Measurements from ENCODE around the gene AMDHD2.

The AMDHD2 gene

DNA sequence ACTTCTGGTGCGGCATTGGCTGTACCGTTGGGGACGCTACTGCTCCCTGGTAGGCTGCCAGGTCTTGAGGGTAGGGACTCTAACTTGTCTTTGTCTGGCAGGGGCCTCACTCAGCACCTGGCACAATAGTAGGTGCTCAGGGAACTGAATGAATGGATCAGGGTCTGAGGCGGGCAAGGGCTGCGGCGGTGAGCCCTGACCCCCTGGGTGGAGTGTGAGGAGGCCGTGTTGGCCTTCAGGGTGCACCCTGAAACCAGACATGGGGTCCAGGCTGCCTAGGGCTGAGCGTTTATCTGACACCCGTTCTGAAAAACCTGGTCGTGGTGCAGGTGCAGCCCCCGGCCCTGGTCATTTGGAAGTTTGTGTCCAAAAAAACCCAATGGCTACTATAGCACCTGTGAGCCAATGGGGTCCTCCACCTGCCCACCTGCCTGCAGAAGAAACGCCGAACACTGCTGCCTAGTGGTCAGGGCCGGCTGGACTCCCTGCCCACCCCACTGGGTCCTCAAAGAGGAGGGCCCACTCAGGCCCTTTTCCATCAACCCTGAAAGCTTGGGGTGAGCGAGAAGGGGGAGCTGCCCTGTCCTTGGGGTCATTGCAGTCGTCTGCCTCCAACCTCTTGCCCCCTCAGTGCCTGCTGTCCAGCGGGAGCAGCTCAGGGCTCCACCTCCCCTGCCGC is 11.3 kb upstream of the AMDHD2 start:
- TF ChIP-seq CTCF (IDR thresholded peaks at IDR 0.05; ENCODE audit: low read length) (no peak), EZH2 (optimal IDR thresholded peaks at IDR 0.05; ENCODE audit: low read depth, low read length) (no peak), EZH2phosphoT487 (IDR thresholded peaks at IDR 0.05; ENCODE audit: low read length) (no peak)
- H3K4me2 ChIP-seq (ENCODE audit: low read depth, low read length), result no peak overlapping the region
- no peaks in the 10 kb centered on the region for H4K20me1 ChIP-seq (ENCODE audit: insufficient read depth, low read length)
- peaks cover 1% of the 10 kb centered on the region for H3K79me2 ChIP-seq (ENCODE audit: low read length)
- H3F3A ChIP-seq (ENCODE audit: insufficient read depth, low read length), result peaks cover 15% of the 10 kb centered on the region; the same call in 1 of the 2 replicates
- no peak overlapping the region for H2AFZ ChIP-seq (ENCODE audit: low read length)
- H3K4me1 ChIP-seq (ENCODE audit: low read length), result peaks cover 28% of the 10 kb centered on the region
- DNase-seq, result no peak
- no peaks in the 10 kb centered on the region for H3K36me3 ChIP-seq (replicated peaks; ENCODE audit: insufficient read depth, low read length)
- no peak overlapping the region for H3K4me3 ChIP-seq (ENCODE audit: low read length)
- no peaks in the 10 kb centered on the region for H3K27me3 ChIP-seq (replicated peaks; ENCODE audit: insufficient read depth, low read length)
- H3K27ac ChIP-seq (ENCODE audit: low read length), result no peak overlapping the region
- H3K9ac ChIP-seq (ENCODE audit: low read length), result no peak overlapping the region
- H3K9me3 ChIP-seq (replicated peaks; ENCODE audit: insufficient read depth, low read length), result no peaks in the 10 kb centered on the region
- H3K9me2 ChIP-seq (replicated peaks; ENCODE audit: insufficient read depth, low read length), result no peaks in the 10 kb centered on the region

DNA sequence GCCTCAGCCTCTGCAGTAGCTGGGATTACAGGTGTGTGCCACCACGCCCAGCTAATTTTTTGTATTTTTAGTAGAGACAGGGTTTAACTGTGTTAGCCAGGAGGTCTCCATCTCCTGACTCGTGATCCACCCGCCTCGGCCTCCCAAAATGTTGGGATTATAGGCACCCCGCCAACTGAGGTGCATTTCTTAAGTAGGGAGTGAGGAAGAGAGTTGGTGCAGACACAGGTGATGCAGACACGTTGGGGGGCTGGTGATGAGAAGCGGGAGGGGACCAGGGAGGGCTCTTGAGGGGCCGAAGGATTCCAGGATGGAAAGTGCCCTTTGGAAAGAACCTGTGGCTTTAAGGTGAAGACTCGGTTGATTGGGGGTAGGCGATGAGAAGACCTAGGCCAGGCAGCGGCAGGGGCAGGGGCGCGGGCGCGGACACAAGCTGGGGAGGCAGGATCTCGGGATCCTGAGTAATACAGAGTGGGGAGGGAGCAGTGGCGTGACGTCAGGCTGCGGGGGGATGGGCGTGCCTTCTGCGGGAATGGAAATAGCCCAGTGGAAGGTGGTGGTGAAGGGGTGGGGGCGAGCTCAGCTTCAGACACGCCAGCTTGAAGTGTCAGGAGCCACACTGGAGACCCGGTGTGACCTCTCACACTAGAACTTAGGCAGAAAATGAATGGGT is 8.9 kb upstream of the AMDHD2 start:
- Histone ChIP-seq H2AFZ (ENCODE audit: low read length) (no peak overlapping the region), H3K4me2 (ENCODE audit: low read depth, low read length) (no peak overlapping the region), H3K9me3 (replicated peaks; ENCODE audit: insufficient read depth, low read length) (no peaks in the 10 kb centered on the region), H3K27me3 (replicated peaks; ENCODE audit: insufficient read depth, low read length) (no peaks in the 10 kb centered on the region), H3F3A (ENCODE audit: insufficient read depth, low read length) (peaks cover 15% of the 10 kb centered on the region; the same call in 1 of the 2 replicates), H3K9ac (ENCODE audit: low read length) (no peak overlapping the region), H3K79me2 (ENCODE audit: low read length) (peaks cover 25% of the 10 kb centered on the region), H4K20me1 (ENCODE audit: insufficient read depth, low read length) (peaks cover 2% of the 10 kb centered on the region; the same call in 1 of the 2 replicates), H3K9me2 (replicated peaks; ENCODE audit: insufficient read depth, low read length) (no peaks in the 10 kb centered on the region), H3K4me3 (ENCODE audit: low read length) (no peak overlapping the region), H3K27ac (ENCODE audit: low read length) (no peak overlapping the region), H3K36me3 (replicated peaks; ENCODE audit: insufficient read depth, low read length) (no peaks in the 10 kb centered on the region), H3K4me1 (ENCODE audit: low read length) (peaks cover 32% of the 10 kb centered on the region)
- no peak for TF ChIP-seq CTCF (IDR thresholded peaks at IDR 0.05; ENCODE audit: low read length)
- TF ChIP-seq EZH2 (optimal IDR thresholded peaks at IDR 0.05; ENCODE audit: low read depth, low read length), result no peak
- TF ChIP-seq EZH2phosphoT487 (IDR thresholded peaks at IDR 0.05; ENCODE audit: low read length), result no peak
- DNase-seq, result no peak

- Histone ChIP-seq H3K9ac (ENCODE audit: low read length) (no peak overlapping the region), H3F3A (ENCODE audit: insufficient read depth, low read length) (peaks cover 11% of the 10 kb centered on the region; the same call in 1 of the 2 replicates), H3K9me2 (replicated peaks; ENCODE audit: insufficient read depth, low read length) (no peaks in the 10 kb centered on the region), H3K4me3 (ENCODE audit: low read length) (no peak overlapping the region), H3K36me3 (replicated peaks; ENCODE audit: insufficient read depth, low read length) (no peaks in the 10 kb centered on the region), H3K9me3 (replicated peaks; ENCODE audit: insufficient read depth, low read length) (no peaks in the 10 kb centered on the region), H3K27ac (ENCODE audit: low read length) (no peak overlapping the region), H3K79me2 (ENCODE audit: low read length) (peaks cover 34% of the 10 kb centered on the region), H2AFZ (ENCODE audit: low read length) (no peak overlapping the region), H3K4me1 (ENCODE audit: low read length) (peaks cover 27% of the 10 kb centered on the region), H3K4me2 (ENCODE audit: low read depth, low read length) (no peak overlapping the region), H4K20me1 (ENCODE audit: insufficient read depth, low read length) (peaks cover 11% of the 10 kb centered on the region; the same call in 1 of the 2 replicates), H3K27me3 (replicated peaks; ENCODE audit: insufficient read depth, low read length) (no peaks in the 10 kb centered on the region)
- DNase-seq, result no peak
- TF ChIP-seq CTCF (IDR thresholded peaks at IDR 0.05; ENCODE audit: low read length) (no peak), EZH2phosphoT487 (IDR thresholded peaks at IDR 0.05; ENCODE audit: low read length) (no peak), EZH2 (optimal IDR thresholded peaks at IDR 0.05; ENCODE audit: low read depth, low read length) (no peak)
Observed at GRCh38 chr16:2511996-2512734, 8.0 kb upstream of the AMDHD2 start.

All from MM.1S (cell line).